A549 (cell line): ENCODE data around the gene RIN1. TPM values are rescaled to one million over a fixed set of nuclear protein-coding genes. Genes with fewer than 3 reads are reported as not detected.
A peak's percentile ranks its signal among the peaks of the same experiment; 100 is the strongest.
"Not testable (repeated sequence)": the region's sequence is repeated elsewhere in the genome, so short reads cannot be mapped to it uniquely, and the experiment has no call there.

ENCODE experiments used
- ATAC-seq, 2 experiments: fragments of 200-7000 bp in 1 of 2; fragments of >200 bp in 1 of 2; cut with Nextera tagmentation in 1 of 2; cut with Tn5 transposase in 1 of 2; 3 replicates each; pipeline versions ENCODE4 v1.8.0 to v1.9.1; 2018 to 2020; ENCODE audit warnings: mild to moderate bottlenecking in 1 of 2, moderate library complexity in 1 of 2
- CTCF ChIA-PET: fragments of 300-600 bp; sonication (Branson Sonifier 250); formaldehyde crosslinking; extraction: SDS; loops from one replicate; lab custom pipeline; 2021; ENCODE audit warnings: antibody characterized with exemption, inconsistent platforms; lab: Yijun Ruan, JAX
- POLR2A ChIA-PET: fragments of 350-600 bp; formaldehyde crosslinking; extraction: SDS; loops from one replicate; lab custom pipeline; 2021; ENCODE audit warnings: antibody characterized with exemption, inconsistent platforms; lab: Yijun Ruan, JAX
- DNase-seq, 2 experiments: peaks; one replicate each; pipeline versions ENCODE4 v3.0.0 to v3.0.0-alpha.2; 2011 to 2016; ENCODE audit warnings: low read depth in 1 of 2, low spot score in 1 of 2
- FAIRE-seq: peaks from 2 replicates; lab custom pipeline; 2011; peaks lifted over from hg19 to GRCh38; lab: Jason Lieb, UNC
- H3K27ac ChIP-seq, 2 experiments: fragments of >200 bp; sonication (Bioruptor Twin); formaldehyde crosslinking; 3 replicates each; pipeline ENCODE4 v1.5.1; 2016 to 2017
- H3K4me1 ChIP-seq: fragments of >200 bp; sonication (Bioruptor Twin); formaldehyde crosslinking; 3 replicates; pipeline ENCODE4 v1.6.1; 2016
- H3K4me2 ChIP-seq: fragments of >200 bp; sonication (Bioruptor Twin); formaldehyde crosslinking; 3 replicates; pipeline ENCODE4 v1.6.1; 2016
- H3K4me3 ChIP-seq: fragments of >200 bp; sonication (Bioruptor Twin); formaldehyde crosslinking; 3 replicates; pipeline ENCODE4 v1.5.1; 2016
- H3K9me3 ChIP-seq: fragments of >200 bp; sonication (Bioruptor Twin); formaldehyde crosslinking; 3 replicates; pipeline ENCODE4 v1.6.1; 2016
- CBX8 ChIP-seq: fragments of 200-600 bp; sonication (generic); IDR thresholded peaks from 2 replicates; pipeline ENCODE4 v1.6.1; 2016
- CTCF ChIP-seq: fragments of >200 bp; sonication (Bioruptor Twin); formaldehyde crosslinking; IDR thresholded peaks from 3 replicates; pipeline ENCODE4 v1.5.1; 2016
- E2F6 ChIP-seq: IDR thresholded peaks from 2 replicates; pipeline ENCODE4 v1.6.1; 2012; ENCODE audit warnings: low read depth, borderline replicate concordance
- ESRRA ChIP-seq: fragments of 150-350 bp; IDR thresholded peaks from 2 replicates; pipeline ENCODE4 v1.6.1; 2014; ENCODE audit warnings: mild to moderate bottlenecking, low read length, borderline replicate concordance
- FOXS1 ChIP-seq: fragments of 250-450 bp; sonication (Bioruptor Pico); IDR thresholded peaks from 2 replicates; pipeline ENCODE4 v1.5.0; 2020; ENCODE audit warnings: mild to moderate bottlenecking, moderate library complexity
- GATA3 ChIP-seq: IDR thresholded peaks from 2 replicates; pipeline ENCODE4 v1.6.1; 2012; ENCODE audit warnings: borderline replicate concordance
- JUN ChIP-seq, 2 experiments: fragments of >200 bp; sonication (Bioruptor Twin); formaldehyde crosslinking; IDR thresholded peaks; 2 replicates in 1 of 2; 3 replicates in 1 of 2; pipeline ENCODE4 v1.6.1; 2016 to 2017
- KDM1A ChIP-seq: fragments of 200-600 bp; sonication (generic); IDR thresholded peaks from 2 replicates; pipeline ENCODE4 v1.6.1; 2016; ENCODE audit warnings: low read depth, mild to moderate bottlenecking
- PBX3 ChIP-seq: IDR thresholded peaks from 2 replicates; pipeline ENCODE4 v1.6.1; 2012
- PHF8 ChIP-seq: fragments of 200-600 bp; sonication (generic); IDR thresholded peaks from 2 replicates; pipeline ENCODE4 v1.6.1; 2016; ENCODE audit warnings: low read depth, mild to moderate bottlenecking, antibody characterized with exemption, moderate library complexity, borderline replicate concordance
- RAD21 ChIP-seq, 2 experiments: fragments of >200 bp in 1 of 2; sonication (Bioruptor Twin) in 1 of 2; formaldehyde crosslinking in 1 of 2; IDR thresholded peaks in 1 of 2; conservative IDR thresholded peaks in 1 of 2; 2 replicates in 1 of 2; 3 replicates in 1 of 2; pipeline ENCODE4 v1.6.1; 2012 to 2018; ENCODE audit warnings: inconsistent platforms in 1 of 2
- RNF2 ChIP-seq: fragments of 200-600 bp; sonication (generic); IDR thresholded peaks from 2 replicates; pipeline ENCODE4 v1.6.1; 2016; ENCODE audit warnings: low read depth, mild to moderate bottlenecking, antibody characterized with exemption, moderate library complexity, borderline replicate concordance
- SMC3 ChIP-seq: fragments of >200 bp; sonication (Bioruptor Twin); formaldehyde crosslinking; IDR thresholded peaks from 3 replicates; pipeline ENCODE4 v1.6.1; 2018; ENCODE audit warnings: inconsistent platforms
- TP53 ChIP-seq: fragments of 250-450 bp; sonication (Bioruptor Pico); IDR thresholded peaks from 2 replicates; pipeline ENCODE4 v1.5.0; 2021; ENCODE audit warnings: mild to moderate bottlenecking, moderate library complexity
- ZNF302 ChIP-seq: fragments of 250-450 bp; sonication (Bioruptor Pico); IDR thresholded peaks from 2 replicates; pipeline ENCODE4 v1.9.0; 2021; ENCODE audit warnings: inconsistent platforms, mild to moderate bottlenecking, moderate library complexity
- WGBS: methylation state at CpG from one replicate; pipeline ENCODE4 v1.1.6; 2017; ENCODE audit errors: missing lambda C conversion rate; 5-methylcytosine and 5-hydroxymethylcytosine counted together
- polyA plus RNA-seq, 4 experiments: library from polyadenylated mRNA; depleted of rRNA in 3 of 4; stranded (reverse); fragments of >200 nt; fragmentation: RNase III in 1 of 4; extraction: RNeasy Plus Mini Kit Qiagen cat#74134 plus additional on column Dnase treatment in 1 of 4; gene quantifications; 2 replicates in 3 of 4; 3 replicates in 1 of 4; pipeline ENCODE4 v1.2.3, GENCODE V29; 2011 to 2017
- TF ChIP-seq, protein P1 (sequence below): fragments of 250-450 bp; sonication (Bioruptor Pico); IDR thresholded peaks from 2 replicates; pipeline ENCODE4 v1.5.0; 2021; ENCODE audit warnings: mild to moderate bottlenecking, moderate library complexity, borderline replicate concordance
- TF ChIP-seq, protein P2 (sequence below): IDR thresholded peaks from 2 replicates; pipeline ENCODE4 v1.6.1; 2012
- TF ChIP-seq, protein P3 (sequence below): fragments of 450-650 bp; IDR thresholded peaks from 2 replicates; pipeline ENCODE4 v1.6.1; 2014; ENCODE audit warnings: antibody characterized with exemption

The RIN1 gene
- polyA plus RNA-seq, 2 of the 4 experiments (the other 2 are of a cell fraction), result 2.0 to 9.3 TPM

DNA sequence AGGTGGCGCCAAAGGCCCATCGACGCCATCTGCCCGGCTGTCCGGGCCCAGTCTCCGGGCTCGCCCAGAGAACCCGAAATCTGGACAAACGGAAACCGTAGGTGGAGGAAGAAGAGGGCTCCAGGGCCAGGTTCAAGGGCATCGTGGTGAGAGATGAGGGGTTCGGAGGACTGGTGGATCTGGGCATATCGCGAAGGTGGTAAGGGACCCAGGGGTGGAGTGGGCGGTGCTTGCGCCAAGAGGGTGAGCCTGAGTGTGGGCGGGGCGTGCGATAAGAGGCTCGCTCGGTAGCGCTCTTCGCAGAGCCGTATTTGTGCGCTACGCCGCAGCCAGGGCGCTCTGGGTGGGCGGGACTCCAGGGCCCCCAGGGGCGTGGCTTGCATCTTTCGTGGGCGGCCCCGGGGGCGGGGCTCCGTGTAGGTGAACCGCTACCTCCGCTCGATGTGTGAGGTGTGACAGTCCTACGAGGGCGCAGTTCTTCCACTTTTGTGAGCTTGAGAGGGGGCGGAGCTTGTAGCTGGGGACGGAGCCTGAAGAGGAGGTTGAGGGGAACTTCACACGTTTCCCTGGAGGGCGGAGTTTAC is 24.2 kb downstream of the RIN1 start:
- DNase-seq (peak; percentile 93 to 98), FAIRE-seq (peak; percentile 49), ATAC-seq (peak; percentile 83 to 89)
- peak overlapping the region; percentile 42 for H3K4me3 ChIP-seq
- 3% methylated on average over 28 of the region's 44 CpGs for WGBS
- ChIA-PET POLR2A (interaction anchor here (0.7 to 3.0 kb wide), 16 partner anchors 10 to 168 kb away, joined by 3 to 42 read pairs (median 4); partner anchors contain the start of genes BRMS1, DPP3, MRPL11 and RIN1), CTCF (interaction anchor here (0.5 to 12.2 kb wide), 32 partner anchors 8 to 685 kb away, joined by 3 to 247 read pairs (median 6); partner anchors contain the start of genes B4GAT1, BRMS1, MRPL11 and RIN1)
- H3K4me2 ChIP-seq, result peak overlapping the region; percentile 79
- H3K27ac ChIP-seq, result peak overlapping the region; percentile 76 to 88
- no peaks in the 10 kb centered on the region for H3K9me3 ChIP-seq
- peaks cover 13% of the 10 kb centered on the region for H3K4me1 ChIP-seq
- TF ChIP-seq, protein P1, sequence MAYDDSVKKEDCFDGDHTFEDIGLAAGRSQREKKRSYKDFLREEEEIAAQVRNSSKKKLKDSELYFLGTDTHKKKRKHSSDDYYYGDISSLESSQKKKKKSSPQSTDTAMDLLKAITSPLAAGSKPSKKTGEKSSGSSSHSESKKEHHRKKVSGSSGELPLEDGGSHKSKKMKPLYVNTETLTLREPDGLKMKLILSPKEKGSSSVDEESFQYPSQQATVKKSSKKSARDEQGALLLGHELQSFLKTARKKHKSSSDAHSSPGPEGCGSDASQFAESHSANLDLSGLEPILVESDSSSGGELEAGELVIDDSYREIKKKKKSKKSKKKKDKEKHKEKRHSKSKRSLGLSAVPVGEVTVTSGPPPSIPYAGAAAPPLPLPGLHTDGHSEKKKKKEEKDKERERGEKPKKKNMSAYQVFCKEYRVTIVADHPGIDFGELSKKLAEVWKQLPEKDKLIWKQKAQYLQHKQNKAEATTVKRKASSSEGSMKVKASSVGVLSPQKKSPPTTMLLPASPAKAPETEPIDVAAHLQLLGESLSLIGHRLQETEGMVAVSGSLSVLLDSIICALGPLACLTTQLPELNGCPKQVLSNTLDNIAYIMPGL (CRISPR knock-in tag), result peak; percentile 75; the same call in 1 of the 2 replicates
- TF ChIP-seq PHF8 (peak; percentile 31; the same call in 1 of the 2 replicates), SMC3 (peak; percentile 97), RAD21 (conservative IDR thresholded peaks at IDR 0.05 in 1 of 2, IDR thresholded peaks at IDR 0.05 in 1 of 2) (peak; percentile 96 to 99), ZNF302 (CRISPR knock-in tag) (no peak), ESRRA (no peak), E2F6 (0 out of 2 replicates have a peak, but pooled peaks have one; percentile 22), CTCF (peak; percentile 98)
- TF ChIP-seq, protein P2, sequence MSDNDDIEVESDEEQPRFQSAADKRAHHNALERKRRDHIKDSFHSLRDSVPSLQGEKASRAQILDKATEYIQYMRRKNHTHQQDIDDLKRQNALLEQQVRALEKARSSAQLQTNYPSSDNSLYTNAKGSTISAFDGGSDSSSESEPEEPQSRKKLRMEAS, result peak; percentile 62; the same call in 1 of the 2 replicates

DNA sequence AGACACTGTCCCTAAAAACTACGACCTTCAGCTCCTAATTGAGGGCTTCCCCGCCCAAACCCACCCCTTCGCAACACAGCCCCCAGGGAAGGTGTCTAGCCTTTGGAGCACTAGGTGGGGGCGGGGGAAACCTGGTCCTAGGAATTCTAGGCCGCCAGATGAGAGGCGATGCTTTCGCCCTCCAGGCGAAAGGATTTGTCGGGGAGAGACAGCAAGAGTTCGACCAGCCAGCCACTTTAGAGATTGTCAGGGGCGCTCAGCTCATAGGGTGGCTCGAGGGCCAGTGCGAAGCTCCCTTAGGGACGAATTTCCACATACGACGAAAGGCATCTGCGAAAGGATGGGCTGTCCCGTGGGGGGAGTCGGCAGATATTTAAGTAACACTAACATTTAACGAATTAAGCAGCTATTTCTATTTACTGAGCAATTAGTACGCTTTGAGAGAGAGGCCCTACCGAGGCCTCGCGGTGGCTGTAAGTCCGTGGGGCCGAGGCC is 24.7 kb downstream of the RIN1 start:
- peak; percentile 3 to 6; a peak in 3 of 6 replicates for ATAC-seq
- H3K9me3 ChIP-seq, result no peaks in the 10 kb centered on the region
- ChIA-PET CTCF (interaction anchor here (0.5 to 12.2 kb wide), 30 partner anchors 9 to 685 kb away, joined by 3 to 247 read pairs (median 8); partner anchors contain the start of genes B4GAT1, BRMS1, MRPL11 and RIN1), POLR2A (interaction anchor here (1.1 to 3.0 kb wide), 4 partner anchors 15 to 169 kb away, joined by 3 to 42 read pairs (median 8); partner anchors contain the start of genes DPP3 and RIN1)
- peak overlapping the region; percentile 79 for H3K4me2 ChIP-seq
- FAIRE-seq, result no peak
- DNase-seq, result no peak
- H3K4me1 ChIP-seq, result peaks cover 13% of the 10 kb centered on the region
- peak overlapping the region; percentile 42 for H3K4me3 ChIP-seq
- TF ChIP-seq PBX3 (no peak), TP53 (CRISPR knock-in tag) (no peak), FOXS1 (no peak), JUN (IDR thresholded peaks at IDR 0.05) (no peak), CBX8 (no peak), RNF2 (no peak), GATA3 (no peak; the same call in 1 of the 2 replicates), KDM1A (no peak)
- TF ChIP-seq, protein P3, sequence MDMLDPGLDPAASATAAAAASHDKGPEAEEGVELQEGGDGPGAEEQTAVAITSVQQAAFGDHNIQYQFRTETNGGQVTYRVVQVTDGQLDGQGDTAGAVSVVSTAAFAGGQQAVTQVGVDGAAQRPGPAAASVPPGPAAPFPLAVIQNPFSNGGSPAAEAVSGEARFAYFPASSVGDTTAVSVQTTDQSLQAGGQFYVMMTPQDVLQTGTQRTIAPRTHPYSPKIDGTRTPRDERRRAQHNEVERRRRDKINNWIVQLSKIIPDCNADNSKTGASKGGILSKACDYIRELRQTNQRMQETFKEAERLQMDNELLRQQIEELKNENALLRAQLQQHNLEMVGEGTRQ, result no peak
- TF ChIP-seq, all 56 proteins: peak for 0
- WGBS, result 17% methylated on average over 23 of the region's 26 CpGs
- peak overlapping the region; percentile 76 to 88 for H3K27ac ChIP-seq

DNA sequence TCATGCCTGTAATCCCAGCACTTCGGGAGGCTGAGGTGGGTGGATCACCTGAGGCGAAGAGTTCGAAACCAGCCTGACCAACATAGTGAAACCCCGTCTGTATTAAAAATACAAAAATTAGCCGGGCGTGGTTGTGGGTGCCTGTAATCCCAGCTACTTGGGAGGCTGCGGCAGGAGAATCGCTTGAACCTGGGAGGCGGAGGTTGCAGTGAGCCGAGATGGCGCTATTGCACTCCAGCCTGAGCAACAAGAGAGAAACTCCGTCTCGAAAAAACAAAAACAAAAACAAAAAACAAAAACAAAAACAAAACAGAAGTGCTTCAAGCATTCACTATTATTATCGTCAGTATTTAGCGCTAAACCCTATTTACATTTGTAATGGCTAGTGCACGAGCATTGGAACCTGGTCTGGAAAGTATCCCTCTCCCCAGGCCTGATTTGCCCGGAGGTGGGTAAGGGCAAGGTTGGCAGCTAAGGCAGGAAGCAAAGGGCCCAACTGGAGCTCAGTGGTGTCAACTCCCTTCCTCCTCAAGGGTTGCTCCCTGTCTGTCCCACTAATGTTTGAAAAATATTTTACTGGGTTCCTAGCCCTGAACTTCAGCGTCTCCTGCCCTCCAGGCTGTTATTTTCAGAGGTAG is 25.3 kb downstream of the RIN1 start:
- DNase-seq, ATAC-seq, FAIRE-seq, H3K4me3 ChIP-seq, H3K9me3 ChIP-seq, H3K4me2 ChIP-seq, H3K27ac ChIP-seq: not testable (repeated sequence)
- peaks cover 13% of the 10 kb centered on the region for H3K4me1 ChIP-seq
- ChIA-PET POLR2A (interaction anchor here (2.4 to 3.0 kb wide), 3 partner anchors 16 to 169 kb away, joined by 5 to 42 read pairs (median 11); partner anchors contain the start of genes DPP3 and RIN1), CTCF (interaction anchor here (0.5 to 12.2 kb wide), 31 partner anchors 9 to 684 kb away, joined by 3 to 247 read pairs (median 7); partner anchors contain the start of genes B4GAT1, BRMS1, MRPL11 and RIN1)
- WGBS, result 83% methylated on average over 18 of the region's 18 CpGs
